Stomach (tissue), 9 donors: ENCODE measurements around the gene CD247. TPM values are rescaled to one million over a fixed set of nuclear protein-coding genes. Genes with fewer than 3 reads are reported as not detected.

Source experiments
- DNase-seq, 2 donors: peaks; one replicate each; pipeline versions ENCODE4 v3.0.0 to v3.0.0-alpha.2; 2013 to 2019
- H3K27ac ChIP-seq, 5 donors: fragments of 200-600 bp in 4 of 5; sonication (generic) in 4 of 5; one replicate each; pipeline ENCODE4 v1.5.1; 2013 to 2019; ENCODE audit warnings: mild to moderate bottlenecking in 1 of 5, moderate library complexity in 1 of 5
- H3K27me3 ChIP-seq, 3 donors: fragments of 200-600 bp; sonication (generic); one replicate each; pipeline ENCODE4 v1.5.1; 2017 to 2019; ENCODE audit warnings: mixed run types in 1 of 3
- H3K36me3 ChIP-seq, 4 donors: fragments of 200-600 bp; sonication (generic); 1 replicate in 3 of 4; 2 replicates in 1 of 4; pipeline ENCODE4 v1.5.1; 2016 to 2019
- H3K4me1 ChIP-seq, 4 donors: fragments of 200-600 bp; sonication (generic); one replicate each; pipeline ENCODE4 v1.5.1; 2016 to 2019
- H3K4me3 ChIP-seq, 4 donors: fragments of 200-600 bp; sonication (generic) in 3 of 4; one replicate each; pipeline ENCODE4 v1.5.1; 2016 to 2019; ENCODE audit warnings: mild to moderate bottlenecking in 1 of 4
- H3K9me3 ChIP-seq, 4 donors: fragments of 200-600 bp; sonication (generic); one replicate each; pipeline ENCODE4 v1.5.1; 2016 to 2019
- EP300 ChIP-seq: sonication (generic); formaldehyde crosslinking; IDR thresholded peaks from one replicate; pipeline ENCODE4 v1.6.1; 2017; ENCODE audit warnings: antibody characterized with exemption
- POLR2A ChIP-seq, 4 donors: fragments of 450-650 bp; IDR thresholded peaks; one replicate each; pipeline ENCODE4 v1.6.1; 2016; ENCODE audit warnings: antibody characterized with exemption in 4 of 4, control low read depth in 2 of 4, mild to moderate bottlenecking in 1 of 4, moderate library complexity in 1 of 4
- POLR2AphosphoS5 ChIP-seq, 3 donors: sonication (generic); formaldehyde crosslinking; IDR thresholded peaks; one replicate each; pipeline ENCODE4 v1.6.1; 2016; ENCODE audit warnings: antibody characterized with exemption in 3 of 3
- WGBS, 5 donors: extraction: QIAGEN DNeasy Blood & Tissue Kit in 3 of 5; methylation state at CpG; one replicate each; pipeline versions ENCODE4 v1.1.5 to v1.1.7; 2013 to 2018; 5-methylcytosine and 5-hydroxymethylcytosine counted together
- intact Hi-C: fragments of 100-400 bp; cut with DNase I; formaldehyde crosslinking; loops from one replicate; pipeline ENCODE4 v1.15.1; 2023; ENCODE audit warnings: low total_unique reads
- polyA plus RNA-seq, 3 donors: library from polyadenylated mRNA; stranded (reverse); fragments of 200-250 nt; gene quantifications; one replicate each; pipeline ENCODE4 v1.2.3, GENCODE V29; 2013
- total RNA-seq, 5 donors: library from RNA; depleted of rRNA; stranded (reverse); fragments of >200 nt; gene quantifications; one replicate each; pipeline versions ENCODE4 v1.1.0 to v1.2.3, GENCODE V29; 2014 to 2016
- TF ChIP-seq, protein P1 (sequence below), 7 experiments: fragments of 450-650 bp in 4 of 7; fragments of 200-600 bp in 3 of 7; sonication (generic) in 3 of 7; IDR thresholded peaks; one replicate each; pipeline ENCODE4 v1.5.1; 2016 to 2019; ENCODE audit warnings: antibody characterized with exemption in 7 of 7, control low read depth in 2 of 7, mild to moderate bottlenecking in 1 of 7
- donor health status: healthy with polysubstance abuse.
- donor health status: Bipolar disorder and iron deficiency.
- donor health status: healthy.

CD247 gene
- total and polyA plus RNA-seq, 8 donors = 0.68 to 6.7 (median 3.1) TPM; not detected in 3

DNA sequence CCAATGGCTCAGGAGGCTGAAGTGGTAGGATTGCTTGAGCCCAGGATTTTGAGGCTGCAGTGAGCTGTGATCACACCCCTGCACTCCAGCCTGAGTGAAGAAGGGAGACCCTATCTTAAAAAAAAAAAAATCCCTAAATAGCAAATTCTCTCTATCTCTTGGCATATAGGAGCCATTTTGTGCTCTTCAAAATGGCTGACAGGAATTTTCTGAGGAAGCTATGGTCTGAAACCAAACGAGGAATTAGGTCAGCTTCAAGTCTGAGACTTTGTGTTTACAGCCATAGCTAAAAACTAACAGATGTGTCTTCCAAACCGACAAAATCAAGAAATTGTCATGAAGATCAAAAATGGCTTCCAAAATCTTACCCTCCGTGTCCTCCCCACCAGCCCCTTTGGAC is 10.6 kb downstream of the CD247 start:
- Histone ChIP-seq H3K4me1 (peaks cover 0 to 7% (median 0%) of the 10 kb centered on the region in 4 donors), H3K36me3 (no peaks in the 10 kb centered on the region), H3K9me3 (no peaks in the 10 kb centered on the region), H3K27ac (no peak overlapping the region), H3K27me3 (peaks cover 0 to 10% (median 0%) of the 10 kb centered on the region in 3 donors), H3K4me3 (no peak overlapping the region)
- no peak for DNase-seq
- intact Hi-C loops = no loop called here
- 83 to 87% (median 85%) methylated on average over 3 of the region's 3 CpGs for whole genome bisulfite sequencing, 5 donors
- TF ChIP-seq EP300 (no peak), POLR2A (IDR thresholded peaks at IDR 0.05) (no peak), POLR2AphosphoS5 (IDR thresholded peaks at IDR 0.05) (no peak)
- TF ChIP-seq, protein P1, sequence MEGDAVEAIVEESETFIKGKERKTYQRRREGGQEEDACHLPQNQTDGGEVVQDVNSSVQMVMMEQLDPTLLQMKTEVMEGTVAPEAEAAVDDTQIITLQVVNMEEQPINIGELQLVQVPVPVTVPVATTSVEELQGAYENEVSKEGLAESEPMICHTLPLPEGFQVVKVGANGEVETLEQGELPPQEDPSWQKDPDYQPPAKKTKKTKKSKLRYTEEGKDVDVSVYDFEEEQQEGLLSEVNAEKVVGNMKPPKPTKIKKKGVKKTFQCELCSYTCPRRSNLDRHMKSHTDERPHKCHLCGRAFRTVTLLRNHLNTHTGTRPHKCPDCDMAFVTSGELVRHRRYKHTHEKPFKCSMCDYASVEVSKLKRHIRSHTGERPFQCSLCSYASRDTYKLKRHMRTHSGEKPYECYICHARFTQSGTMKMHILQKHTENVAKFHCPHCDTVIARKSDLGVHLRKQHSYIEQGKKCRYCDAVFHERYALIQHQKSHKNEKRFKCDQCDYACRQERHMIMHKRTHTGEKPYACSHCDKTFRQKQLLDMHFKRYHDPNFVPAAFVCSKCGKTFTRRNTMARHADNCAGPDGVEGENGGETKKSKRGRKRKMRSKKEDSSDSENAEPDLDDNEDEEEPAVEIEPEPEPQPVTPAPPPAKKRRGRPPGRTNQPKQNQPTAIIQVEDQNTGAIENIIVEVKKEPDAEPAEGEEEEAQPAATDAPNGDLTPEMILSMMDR (IDR thresholded peaks at IDR 0.05) = no peak

DNA sequence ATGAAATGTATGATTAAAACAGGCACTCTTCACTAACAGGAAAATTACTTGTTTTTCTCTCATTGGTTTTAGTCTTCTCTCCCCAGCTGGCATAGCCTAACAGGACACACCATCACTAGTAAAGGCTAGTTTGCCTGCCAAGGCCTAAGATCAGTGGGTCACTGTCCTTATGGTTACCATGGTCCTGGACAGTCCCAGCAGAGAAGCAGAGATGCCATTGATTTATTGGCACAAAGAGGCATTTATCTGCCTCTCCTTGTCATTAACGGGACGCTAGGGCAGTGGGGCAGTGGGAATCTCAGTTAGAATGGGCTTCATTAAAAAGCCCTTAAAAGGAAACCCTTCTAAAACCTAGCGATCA is 13.9 kb downstream of the CD247 start:
- no peak overlapping the region for H3K4me3 ChIP-seq
- no peak overlapping the region for H3K27ac ChIP-seq
- H3K4me1 ChIP-seq = peaks cover 0 to 10% (median 0%) of the 10 kb centered on the region in 4 donors
- no peak for DNase-seq
- TF ChIP-seq, protein P1 (IDR thresholded peaks at IDR 0.05) = no peak
- TF ChIP-seq EP300 = no peak
- TF ChIP-seq POLR2A (IDR thresholded peaks at IDR 0.05) = no peak
- TF ChIP-seq POLR2AphosphoS5 (IDR thresholded peaks at IDR 0.05) = no peak
- 84 to 94% (median 88%) methylated on average over 3 of the region's 3 CpGs for WGBS, 5 donors
- intact Hi-C loops = no loop called here
- H3K36me3 ChIP-seq = no peaks in the 10 kb centered on the region
- H3K9me3 ChIP-seq = no peaks in the 10 kb centered on the region
- H3K27me3 ChIP-seq = peaks cover 0 to 10% (median 0%) of the 10 kb centered on the region in 3 donors

DNA sequence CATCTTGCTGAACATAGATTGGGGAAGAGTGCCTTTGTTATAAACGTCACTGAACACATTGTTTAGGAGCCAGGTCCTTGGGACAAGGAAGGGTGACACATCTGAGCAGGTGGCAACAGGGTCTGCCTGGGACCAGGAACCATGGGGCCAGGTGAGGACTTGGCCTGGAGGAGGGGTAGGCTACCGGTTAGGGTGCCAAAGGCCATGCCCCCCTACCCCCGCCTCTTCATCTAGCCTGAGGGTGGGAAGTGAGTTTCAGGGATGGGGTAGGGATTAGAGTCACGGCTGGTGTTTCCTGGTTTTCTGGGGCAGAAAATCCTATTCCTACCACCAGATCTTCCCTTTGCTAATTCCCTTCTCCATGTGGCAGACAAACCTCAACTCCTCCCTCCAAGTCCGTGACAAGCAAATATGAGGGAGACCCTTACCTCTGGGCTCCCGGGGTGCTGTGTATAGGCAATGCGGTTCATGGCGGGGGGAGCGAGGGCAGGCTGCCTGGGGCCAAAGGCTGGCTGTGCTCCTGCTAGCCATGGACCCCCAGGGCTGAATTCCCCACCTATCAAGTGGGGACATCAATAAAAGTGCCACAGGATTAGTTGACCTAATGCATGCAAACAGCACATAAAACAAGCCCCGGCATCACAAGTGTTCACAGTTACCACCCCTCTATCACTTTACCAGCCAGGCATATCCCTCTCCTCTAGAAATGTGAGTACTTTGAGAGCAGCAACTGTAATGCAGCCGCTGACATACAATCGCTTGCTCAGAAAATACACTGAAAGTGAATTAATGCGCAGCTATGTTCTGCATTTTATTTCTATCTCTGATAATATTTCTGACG is 14.5 kb downstream of the CD247 start:
- 71 to 81% (median 75%) methylated on average over 14 of the region's 14 CpGs for WGBS, 5 donors
- H3K27ac ChIP-seq = no peak overlapping the region
- H3K27me3 ChIP-seq = peaks cover 0 to 10% (median 0%) of the 10 kb centered on the region in 3 donors

DNA sequence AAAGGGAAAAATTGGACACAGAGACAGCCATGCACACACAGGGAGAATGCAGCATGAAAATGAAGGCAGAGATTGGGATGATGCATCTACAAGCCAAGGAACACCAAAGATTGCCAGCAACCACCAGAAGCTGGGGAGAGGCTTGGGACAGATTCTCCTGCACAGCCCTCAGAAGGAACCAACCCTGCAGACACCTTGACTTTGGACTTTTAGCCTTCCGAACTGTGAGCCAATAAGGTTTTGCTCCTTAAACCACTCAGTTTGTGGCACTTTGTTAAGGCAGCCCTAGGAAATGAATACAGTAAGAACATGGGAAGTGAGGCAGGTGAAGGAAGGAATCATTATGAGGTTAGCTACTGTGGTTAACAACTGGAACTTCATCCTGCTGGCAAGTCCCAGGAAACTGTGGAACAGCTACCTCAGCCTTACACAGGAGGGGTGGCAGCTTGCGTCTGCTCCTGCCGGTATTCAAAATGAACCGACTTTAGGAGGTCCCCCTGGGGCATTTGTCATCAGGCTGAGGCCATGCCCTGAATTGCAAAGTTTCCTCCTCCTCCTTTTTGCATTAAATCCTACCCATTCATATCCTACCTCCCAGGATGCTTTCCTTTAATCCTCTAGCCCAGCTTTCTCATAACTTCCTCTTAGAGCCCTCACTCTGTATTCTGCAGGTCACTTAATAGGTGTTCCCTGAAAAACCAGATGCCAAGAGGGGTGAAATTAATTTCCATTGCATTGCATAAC is 15.4 kb downstream of the CD247 start:
- 48 to 73% (median 65%) methylated on average over 4 of the region's 4 CpGs for WGBS, 5 donors
- no peak overlapping the region for H3K4me3 ChIP-seq
- peaks cover 0 to 10% (median 0%) of the 10 kb centered on the region in 4 donors for H3K4me1 ChIP-seq
- no peak for DNase-seq
- no peak overlapping the region for H3K27ac ChIP-seq
- H3K9me3 ChIP-seq = no peaks in the 10 kb centered on the region
- no peaks in the 10 kb centered on the region for H3K36me3 ChIP-seq
- intact Hi-C loops = no loop called here
- no peak for TF ChIP-seq POLR2A (IDR thresholded peaks at IDR 0.05)
- no peak for TF ChIP-seq POLR2AphosphoS5 (IDR thresholded peaks at IDR 0.05)
- TF ChIP-seq, protein P1 (IDR thresholded peaks at IDR 0.05) = no peak
- no peak for TF ChIP-seq EP300
- peaks cover 0 to 10% (median 0%) of the 10 kb centered on the region in 3 donors for H3K27me3 ChIP-seq

More for the DNA sequence above, 14.5 kb downstream of the CD247 start:
- intact Hi-C loops = no loop called here
- Histone ChIP-seq H3K36me3 (no peaks in the 10 kb centered on the region), H3K4me1 (peaks cover 0 to 10% (median 0%) of the 10 kb centered on the region in 4 donors), H3K9me3 (no peaks in the 10 kb centered on the region), H3K4me3 (no peak overlapping the region)
- TF ChIP-seq EP300 (no peak), POLR2AphosphoS5 (IDR thresholded peaks at IDR 0.05) (no peak), POLR2A (IDR thresholded peaks at IDR 0.05) (no peak)
- TF ChIP-seq, protein P1 (IDR thresholded peaks at IDR 0.05) = no peak
- DNase-seq = no peak
